T-helper 1 cell treated with Interleukin-12 subunit alpha and Interleukin-12 subunit beta and Interleukin-4 antibody, amounts not matched to agents 30 μg/mL and 1 μg/mL, for 36 hours (primary cell): Measurements from ENCODE around the gene SLC35G1.

Source experiments
- H3K27ac Mint-ChIP-seq: one replicate; pipeline ENCODE4 v1.8.0; 2021; ENCODE audit warnings: mild to moderate bottlenecking, mixed read lengths
- H3K27me3 Mint-ChIP-seq: one replicate; pipeline ENCODE4 v1.8.0; 2021; ENCODE audit warnings: low read depth, mixed read lengths
- H3K36me3 Mint-ChIP-seq: one replicate; pipeline ENCODE4 v1.8.0; 2021; ENCODE audit warnings: low read depth, mixed read lengths
- H3K4me1 Mint-ChIP-seq: one replicate; pipeline ENCODE4 v1.8.0; 2021; ENCODE audit warnings: low read depth, mixed read lengths
- H3K4me3 Mint-ChIP-seq: one replicate; pipeline ENCODE4 v1.8.0; 2021; ENCODE audit warnings: mild to moderate bottlenecking, moderate library complexity, mixed read lengths
- H3K9me3 Mint-ChIP-seq: one replicate; pipeline ENCODE4 v1.8.0; 2021; ENCODE audit warnings: mixed read lengths

The SLC35G1 gene

DNA sequence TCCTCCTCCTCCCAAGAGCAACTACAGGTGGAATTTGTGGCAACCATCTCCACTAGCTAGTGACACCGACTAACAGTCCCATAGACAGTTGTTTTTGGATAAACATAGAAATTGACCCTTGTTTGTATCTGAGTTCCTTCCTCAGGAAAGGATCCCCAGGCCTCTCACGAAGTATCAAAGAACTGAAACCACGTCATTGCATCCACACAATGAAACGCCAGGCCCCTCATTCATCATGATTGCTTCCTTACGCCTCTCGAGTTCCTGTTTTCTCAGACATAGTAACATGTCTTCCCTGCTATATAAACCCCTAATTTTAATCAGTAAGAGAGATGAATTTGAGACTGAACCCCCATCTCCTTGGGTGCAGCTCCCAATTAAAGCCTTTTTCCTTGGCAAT lies 18.1 kb downstream of the SLC35G1 start:
- Mint-ChIP-seq H3K27me3 (no peaks in the 10 kb centered on the region), H3K4me1 (no peaks in the 10 kb centered on the region), H3K27ac (no peak overlapping the region), H3K36me3 (peaks cover 7% of the 10 kb centered on the region), H3K9me3 (no peaks in the 10 kb centered on the region), H3K4me3 (no peak overlapping the region)

- peaks cover 7% of the 10 kb centered on the region for H3K36me3 Mint-ChIP-seq
- no peaks in the 10 kb centered on the region for H3K27me3 Mint-ChIP-seq
Observed at GRCh38 chr10:93912444-93912843, 18.7 kb downstream of the SLC35G1 start.

DNA sequence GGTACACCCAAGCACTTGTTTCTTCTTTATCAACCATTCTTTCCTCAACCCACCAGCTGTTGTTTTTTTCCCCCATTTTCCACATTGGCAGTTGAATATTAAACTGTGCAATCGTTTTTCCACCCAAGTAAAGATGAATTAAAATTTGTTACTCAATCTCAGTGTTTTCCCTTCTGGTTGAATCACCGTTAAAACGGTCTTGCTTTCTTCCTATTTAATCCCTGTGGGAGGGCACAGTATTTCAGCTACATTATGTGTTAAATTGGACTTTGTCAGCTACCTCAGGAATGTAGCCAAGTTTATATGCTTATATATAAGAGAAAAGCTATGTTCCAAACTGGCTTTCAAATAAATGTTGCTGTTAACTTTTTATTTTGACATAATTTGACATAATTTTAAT lies 19.9 kb downstream of the SLC35G1 start:
- no peaks in the 10 kb centered on the region for H3K9me3 Mint-ChIP-seq
- H3K4me1 Mint-ChIP-seq: no peaks in the 10 kb centered on the region
- no peak overlapping the region for H3K4me3 Mint-ChIP-seq
- no peak overlapping the region for H3K27ac Mint-ChIP-seq
- H3K27me3 Mint-ChIP-seq: no peaks in the 10 kb centered on the region
- H3K36me3 Mint-ChIP-seq: peaks cover 1% of the 10 kb centered on the region

More at GRCh38 chr10:93912444-93912843, 18.7 kb downstream of the SLC35G1 start:
- Mint-ChIP-seq H3K9me3 (no peaks in the 10 kb centered on the region), H3K27ac (no peak overlapping the region), H3K4me1 (no peaks in the 10 kb centered on the region), H3K4me3 (no peak overlapping the region)

- Mint-ChIP-seq H3K36me3 (peaks cover 1% of the 10 kb centered on the region), H3K27ac (no peak overlapping the region), H3K27me3 (no peaks in the 10 kb centered on the region), H3K4me1 (no peaks in the 10 kb centered on the region), H3K4me3 (no peak overlapping the region), H3K9me3 (no peaks in the 10 kb centered on the region)
Observed at GRCh38 chr10:93915598-93915997, 21.8 kb downstream of the SLC35G1 start.

DNA sequence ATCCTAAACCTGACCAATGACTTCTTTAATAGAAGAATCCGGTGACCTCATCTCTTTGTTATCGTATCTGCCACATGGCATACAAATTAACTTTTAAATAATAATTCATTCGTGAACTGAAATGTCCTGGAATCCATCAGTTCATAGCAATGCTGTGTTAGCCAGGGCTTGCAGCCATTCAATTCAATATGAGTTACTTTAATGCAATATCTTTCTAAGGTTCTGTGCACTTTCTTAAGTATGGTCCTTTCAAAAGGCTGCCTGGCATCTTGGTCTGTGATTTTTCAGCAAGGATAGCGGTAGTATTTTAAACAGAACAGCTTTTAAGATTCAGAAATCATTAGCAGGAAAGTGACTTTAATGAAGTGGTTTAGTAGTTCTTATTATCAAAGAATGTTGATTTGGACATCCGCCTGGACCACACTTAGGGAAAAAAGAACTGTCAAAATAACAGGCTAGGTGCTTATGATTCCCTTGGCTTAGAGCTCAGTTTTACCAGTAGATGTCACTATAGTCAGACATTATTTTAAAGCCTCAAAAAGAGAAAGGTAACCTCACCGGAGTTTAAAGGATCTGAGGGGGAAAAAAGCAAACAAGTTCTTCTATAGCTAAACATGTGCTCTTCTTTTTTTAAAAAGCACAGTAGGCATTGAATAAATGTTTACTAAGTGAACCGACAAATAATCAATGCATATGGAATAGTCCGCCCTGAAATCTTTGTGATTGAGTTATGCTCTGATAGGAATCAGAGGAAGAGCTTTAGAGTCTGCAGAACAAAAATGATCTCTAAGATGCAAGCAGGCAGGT lies 22.7 kb downstream of the SLC35G1 start:
- H3K27ac Mint-ChIP-seq: no peak overlapping the region
- no peak overlapping the region for H3K4me3 Mint-ChIP-seq
- no peaks in the 10 kb centered on the region for H3K27me3 Mint-ChIP-seq
- H3K36me3 Mint-ChIP-seq: peaks cover 1% of the 10 kb centered on the region
- H3K4me1 Mint-ChIP-seq: no peaks in the 10 kb centered on the region
- no peaks in the 10 kb centered on the region for H3K9me3 Mint-ChIP-seq

DNA sequence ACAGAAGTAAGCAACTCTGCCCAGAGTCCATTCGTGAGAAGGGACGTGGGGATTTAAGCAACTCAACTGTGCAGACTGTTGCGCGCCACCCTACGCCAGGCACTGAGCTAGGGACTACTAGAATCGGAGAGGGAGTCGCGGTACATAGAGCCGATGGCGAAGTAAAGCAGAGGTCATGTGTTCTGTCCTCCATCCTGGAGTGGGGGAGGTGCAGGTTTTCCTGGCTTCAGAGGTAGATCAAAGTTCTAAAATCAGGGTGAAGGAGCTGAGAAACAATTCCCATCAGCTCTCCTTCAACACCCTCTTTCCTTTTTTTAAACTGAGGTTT lies 23.2 kb downstream of the SLC35G1 start:
- Mint-ChIP-seq H3K27ac (no peak overlapping the region), H3K4me1 (no peaks in the 10 kb centered on the region), H3K9me3 (no peaks in the 10 kb centered on the region), H3K36me3 (no peaks in the 10 kb centered on the region), H3K4me3 (no peak overlapping the region), H3K27me3 (no peaks in the 10 kb centered on the region)

DNA sequence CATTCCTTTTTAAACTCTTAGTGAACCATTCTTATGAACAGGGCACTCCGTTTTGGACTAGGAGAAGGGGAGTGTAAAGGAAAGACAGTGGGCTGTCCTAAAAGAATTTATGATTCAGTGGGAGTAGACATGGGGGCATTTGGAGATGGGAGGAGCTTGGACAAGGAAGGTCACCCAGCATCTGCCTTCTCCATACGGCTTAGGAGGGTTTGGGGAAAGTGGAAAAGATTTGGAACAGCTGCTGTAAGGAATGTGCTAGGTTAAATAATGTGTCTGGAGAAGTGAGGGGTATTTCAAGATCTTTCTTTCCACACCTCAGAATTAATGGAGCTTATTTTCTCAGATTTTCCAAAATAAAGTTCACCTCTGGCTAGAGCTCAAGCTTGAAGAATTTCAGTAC lies 24.0 kb downstream of the SLC35G1 start:
- no peaks in the 10 kb centered on the region for H3K27me3 Mint-ChIP-seq
- no peaks in the 10 kb centered on the region for H3K36me3 Mint-ChIP-seq
- no peak overlapping the region for H3K27ac Mint-ChIP-seq
- H3K4me1 Mint-ChIP-seq: no peaks in the 10 kb centered on the region
- H3K4me3 Mint-ChIP-seq: no peak overlapping the region
- no peaks in the 10 kb centered on the region for H3K9me3 Mint-ChIP-seq

DNA sequence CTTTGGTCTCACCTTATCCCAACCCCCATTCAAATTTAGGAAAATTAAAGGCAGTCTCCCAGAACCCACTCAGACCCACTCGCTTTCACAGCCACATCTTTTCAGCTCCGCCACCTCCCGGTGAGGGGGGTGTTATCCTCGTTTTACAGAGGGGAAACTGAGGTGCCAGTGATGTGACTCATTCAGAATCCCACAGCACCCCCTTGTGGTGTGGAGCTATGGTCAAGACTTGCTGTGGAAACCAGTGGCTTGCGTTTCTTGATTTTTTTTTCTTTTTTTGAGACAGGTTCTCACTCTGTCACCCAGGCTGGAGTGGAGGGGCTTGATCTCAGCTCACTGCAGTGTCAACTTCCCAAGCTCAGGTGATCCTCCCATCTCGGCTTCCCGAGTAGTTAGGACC lies 27.6 kb downstream of the SLC35G1 start:
- H3K4me1 Mint-ChIP-seq: no peaks in the 10 kb centered on the region
- no peaks in the 10 kb centered on the region for H3K9me3 Mint-ChIP-seq
- H3K27me3 Mint-ChIP-seq: no peaks in the 10 kb centered on the region
- no peak overlapping the region for H3K27ac Mint-ChIP-seq
- no peak overlapping the region for H3K4me3 Mint-ChIP-seq
- no peaks in the 10 kb centered on the region for H3K36me3 Mint-ChIP-seq

DNA sequence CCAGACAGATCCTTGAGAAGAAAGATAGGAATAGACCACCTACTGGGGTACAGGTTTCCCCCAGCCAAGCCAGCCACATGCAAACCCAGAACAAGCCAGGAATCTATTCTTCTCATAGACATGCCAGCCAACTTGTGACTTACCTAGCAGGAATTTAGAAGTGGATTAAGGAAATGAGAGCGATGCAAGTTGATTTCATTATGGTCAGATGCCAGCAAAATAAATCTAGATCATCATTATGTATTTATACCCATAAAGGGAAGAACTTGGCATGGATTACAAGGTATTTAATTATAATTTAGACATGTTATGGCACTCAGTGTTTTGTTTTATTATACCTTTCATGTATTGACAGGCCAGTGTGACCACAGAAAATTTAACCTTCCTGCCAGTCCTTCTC lies 32.8 kb downstream of the SLC35G1 start:
- H3K36me3 Mint-ChIP-seq: no peaks in the 10 kb centered on the region
- no peak overlapping the region for H3K27ac Mint-ChIP-seq
- H3K4me1 Mint-ChIP-seq: no peaks in the 10 kb centered on the region
- no peaks in the 10 kb centered on the region for H3K27me3 Mint-ChIP-seq
- no peaks in the 10 kb centered on the region for H3K9me3 Mint-ChIP-seq
- H3K4me3 Mint-ChIP-seq: no peak overlapping the region

DNA sequence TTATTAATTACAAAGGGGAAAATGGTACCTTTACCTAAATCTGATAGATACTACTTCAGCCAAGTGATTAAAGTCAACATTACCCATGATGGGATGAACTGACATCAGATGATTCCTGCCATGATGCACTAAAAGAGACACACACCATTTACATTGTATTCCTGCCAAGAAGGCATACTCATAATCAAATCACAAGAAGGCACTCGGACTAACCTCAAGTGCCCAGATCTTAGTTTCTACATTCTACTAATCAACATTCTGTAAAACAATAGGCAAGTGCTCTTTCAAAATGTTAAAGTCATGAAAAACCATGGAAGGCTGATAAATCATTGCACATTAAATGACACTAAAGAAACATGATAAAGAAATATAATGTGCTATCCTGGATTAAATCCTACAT lies 44.4 kb downstream of the SLC35G1 start:
- no peaks in the 10 kb centered on the region for H3K27me3 Mint-ChIP-seq
- no peaks in the 10 kb centered on the region for H3K4me1 Mint-ChIP-seq
- H3K4me3 Mint-ChIP-seq: no peak overlapping the region
- no peaks in the 10 kb centered on the region for H3K36me3 Mint-ChIP-seq
- H3K9me3 Mint-ChIP-seq: no peaks in the 10 kb centered on the region
- H3K27ac Mint-ChIP-seq: no peak overlapping the region

- H3K27me3 Mint-ChIP-seq: no peaks in the 10 kb centered on the region
- no peaks in the 10 kb centered on the region for H3K4me1 Mint-ChIP-seq
- H3K4me3 Mint-ChIP-seq: no peak overlapping the region
Observed at GRCh38 chr10:93940881-93941280, 47.1 kb downstream of the SLC35G1 start.

GRCh38 chr10:93941606-93942005 lies 47.8 kb downstream of the SLC35G1 start:
- H3K27ac Mint-ChIP-seq: no peak overlapping the region
- H3K9me3 Mint-ChIP-seq: no peaks in the 10 kb centered on the region
- H3K4me1 Mint-ChIP-seq: no peaks in the 10 kb centered on the region

More at GRCh38 chr10:93940881-93941280, 47.1 kb downstream of the SLC35G1 start:
- no peaks in the 10 kb centered on the region for H3K9me3 Mint-ChIP-seq
- H3K36me3 Mint-ChIP-seq: no peaks in the 10 kb centered on the region
- no peak overlapping the region for H3K27ac Mint-ChIP-seq

GRCh38 chr10:93945819-93946218 lies 52.0 kb downstream of the SLC35G1 start:
- Mint-ChIP-seq H3K4me3 (no peak overlapping the region), H3K4me1 (no peaks in the 10 kb centered on the region), H3K36me3 (no peaks in the 10 kb centered on the region), H3K27ac (no peak overlapping the region), H3K9me3 (no peaks in the 10 kb centered on the region), H3K27me3 (no peaks in the 10 kb centered on the region)

More at GRCh38 chr10:93941606-93942005, 47.8 kb downstream of the SLC35G1 start:
- no peaks in the 10 kb centered on the region for H3K27me3 Mint-ChIP-seq
- H3K4me3 Mint-ChIP-seq: no peak overlapping the region
- no peaks in the 10 kb centered on the region for H3K36me3 Mint-ChIP-seq

DNA sequence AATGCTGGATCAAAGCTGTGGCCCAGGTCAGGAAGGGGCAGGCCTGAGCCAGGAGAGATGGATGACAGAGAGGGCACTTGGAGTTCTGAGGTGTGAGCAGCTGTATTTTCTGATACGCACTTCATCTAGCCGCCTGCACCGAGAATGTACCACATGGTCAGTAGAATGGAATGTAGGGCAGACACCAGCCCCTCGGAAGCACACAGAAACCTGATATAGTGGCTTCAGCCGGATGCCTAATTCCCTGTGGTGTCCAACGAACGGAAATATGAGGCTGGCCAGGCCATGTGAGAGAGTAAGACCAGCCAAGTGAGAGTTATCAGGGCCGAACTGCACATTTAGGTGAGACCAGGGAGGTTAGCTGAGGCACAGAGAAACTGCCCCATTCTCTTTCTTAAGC lies 53.3 kb downstream of the SLC35G1 start:
- H3K9me3 Mint-ChIP-seq: no peaks in the 10 kb centered on the region
- no peaks in the 10 kb centered on the region for H3K36me3 Mint-ChIP-seq
- H3K27ac Mint-ChIP-seq: no peak overlapping the region
- H3K4me1 Mint-ChIP-seq: peaks cover 2% of the 10 kb centered on the region
- no peak overlapping the region for H3K4me3 Mint-ChIP-seq
- H3K27me3 Mint-ChIP-seq: no peaks in the 10 kb centered on the region

- no peaks in the 10 kb centered on the region for H3K36me3 Mint-ChIP-seq
- H3K27me3 Mint-ChIP-seq: no peaks in the 10 kb centered on the region
- no peaks in the 10 kb centered on the region for H3K9me3 Mint-ChIP-seq
- H3K27ac Mint-ChIP-seq: no peak overlapping the region
- H3K4me3 Mint-ChIP-seq: no peak overlapping the region
- peaks cover 2% of the 10 kb centered on the region for H3K4me1 Mint-ChIP-seq
Observed at GRCh38 chr10:93947524-93947923, 53.7 kb downstream of the SLC35G1 start.

DNA sequence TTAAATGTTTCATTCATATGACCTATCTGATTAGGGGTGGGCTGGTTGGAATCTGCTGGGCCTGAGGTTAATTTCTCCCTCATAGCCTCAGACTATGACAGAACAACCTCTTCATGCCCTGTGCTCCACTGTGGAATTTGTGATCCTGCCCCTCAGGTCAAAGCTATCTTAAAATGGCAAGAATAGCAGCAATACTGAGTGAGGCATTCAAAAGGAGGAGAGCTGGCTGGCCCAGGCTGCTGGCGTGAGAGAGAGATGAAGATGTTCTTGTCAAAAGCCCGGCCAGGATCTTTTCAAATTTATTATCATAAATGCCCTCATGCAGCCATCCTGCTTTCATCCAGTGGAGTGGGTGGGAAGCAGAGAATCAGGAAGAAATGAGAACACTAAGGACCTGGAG lies 58.1 kb downstream of the SLC35G1 start:
- no peaks in the 10 kb centered on the region for H3K9me3 Mint-ChIP-seq
- no peaks in the 10 kb centered on the region for H3K27me3 Mint-ChIP-seq
- no peak overlapping the region for H3K4me3 Mint-ChIP-seq
- H3K27ac Mint-ChIP-seq: no peak overlapping the region
- peaks cover 2% of the 10 kb centered on the region for H3K4me1 Mint-ChIP-seq
- no peaks in the 10 kb centered on the region for H3K36me3 Mint-ChIP-seq
